ENCODE measurements around the gene NFIX. TPM values are rescaled to one million over a fixed set of nuclear protein-coding genes. Genes with fewer than 3 reads are reported as not detected.
A peak's percentile ranks its signal among the peaks of the same experiment; 100 is the strongest.

The NFIX gene
- total RNA-seq, 2 experiments from 2014 or later, result 3.0 to 3.3 TPM

GRCh38 chr19:13102666-13103580 lies 107.6 kb downstream of the NFIX start, which contains the start of gene LYL1:
TSS of gene LYL1 (minus strand) at chr19:13102858. CDS start at chr19:13101171, 1,687 bp downstream.
- Histone ChIP-seq H3K27me3 (ENCODE audit: control insufficient read depth in 1 of 2, insufficient read depth in 2 of 2, low read length in 2 of 2) (peaks cover under 1 to 5% of the 10 kb centered on the region in 2 experiments), H3K9me3 (ENCODE audit: control insufficient read depth in 1 of 2, insufficient read depth in 1 of 2, low read length in 2 of 2) (no peaks in the 10 kb centered on the region), H3K36me3 (ENCODE audit: insufficient read depth, low read length) (peaks cover 10% of the 10 kb centered on the region), H3K27ac (ENCODE audit: low read depth in 1 of 2, low read length in 2 of 2) (peak within 1 kb of the TSS; percentile 41 to 73), H3K4me3 (ENCODE audit: low read length) (peak within 1 kb of the TSS; percentile 67), H3K4me1 (ENCODE audit: insufficient read depth, low read length) (peaks cover 82% of the 10 kb centered on the region)
- ATAC-seq (ENCODE audit: poor library complexity) (no peak), DNase-seq (peak in 4 of 14 experiments; percentile 53 to 69 (median 56))
- Mint-ChIP-seq H3K27ac (peak within 1 kb of the TSS; percentile 76), H3K4me1 (ENCODE audit: low read depth) (peaks cover 51% of the 10 kb centered on the region), H3K9me3 (no peaks in the 10 kb centered on the region), H3K36me3 (ENCODE audit: low read depth) (peaks cover 10% of the 10 kb centered on the region), H3K27me3 (peaks cover 7% of the 10 kb centered on the region), H3K4me3 (peak within 1 kb of the TSS; percentile 83)
- CTCF ChIA-PET, result interaction anchor here (0.7 to 2.5 kb wide), 6 partner anchors 14 to 278 kb away, joined by 3 to 17 read pairs (median 4); partner anchors contain the start of genes NACC1 and TRMT1
- POLR2A ChIA-PET, result interaction anchor here (1.2 to 2.5 kb wide), 2 partner anchors 8 to 15 kb away, joined by 4 to 16 read pairs; partner anchors contain the start of gene NACC1
- TF ChIP-seq CTCF (IDR thresholded peaks at IDR 0.05), result no peak
- intact Hi-C loops (cut with DNase I, micrococcal nuclease), result no loop called here

- Histone ChIP-seq H3K4me1 (ENCODE audit: insufficient read depth, low read length) (peaks cover 74% of the 10 kb centered on the region), H3K27ac (ENCODE audit: low read depth in 1 of 2, low read length in 2 of 2) (peak overlapping the region; percentile 41 to 73), H3K36me3 (ENCODE audit: insufficient read depth, low read length) (peaks cover 10% of the 10 kb centered on the region), H3K27me3 (ENCODE audit: control insufficient read depth in 1 of 2, insufficient read depth in 2 of 2, low read length in 2 of 2) (peaks cover 0 to under 1% of the 10 kb centered on the region in 2 experiments), H3K4me3 (ENCODE audit: low read length) (peak overlapping the region; percentile 77), H3K9me3 (ENCODE audit: control insufficient read depth in 1 of 2, insufficient read depth in 1 of 2, low read length in 2 of 2) (no peaks in the 10 kb centered on the region)
- H3K27me3 Mint-ChIP-seq, result no peaks in the 10 kb centered on the region
- ChIA-PET POLR2A (interaction anchor here (0.7 to 3.5 kb wide), 13 partner anchors 9 to 321 kb away, joined by 3 to 34 read pairs (median 7); partner anchors contain the start of genes IER2, JUNB, NACC1 and STX10), CTCF (interaction anchor here (0.7 to 3.6 kb wide), 15 partner anchors 9 to 279 kb away, joined by 3 to 27 read pairs (median 6); partner anchors contain the start of genes IER2, NACC1, STX10 and TRMT1)
- DNase-seq, result no peak
- no peaks in the 10 kb centered on the region for H3K9me3 Mint-ChIP-seq
- intact Hi-C loops (cut with DNase I, micrococcal nuclease), result no loop called here
- ATAC-seq (ENCODE audit: poor library complexity), result no peak
- TF ChIP-seq CTCF (IDR thresholded peaks at IDR 0.05), result no peak
- H3K36me3 Mint-ChIP-seq (ENCODE audit: low read depth), result peaks cover 10% of the 10 kb centered on the region
- H3K4me3 Mint-ChIP-seq, result peak overlapping the region; percentile 93
- H3K27ac Mint-ChIP-seq, result peak overlapping the region; percentile 64
- H3K4me1 Mint-ChIP-seq (ENCODE audit: low read depth), result peaks cover 42% of the 10 kb centered on the region
Measured at GRCh38 chr19:13103581-13104359, 108.5 kb downstream of the NFIX start.

GRCh38 chr19:13104360-13104847 lies 109.1 kb downstream of the NFIX start:
- H3K27ac Mint-ChIP-seq, result peak overlapping the region; percentile 89
- ATAC-seq (ENCODE audit: poor library complexity), result peak; percentile 53
- H3K27ac ChIP-seq (ENCODE audit: low read depth in 1 of 2, low read length in 2 of 2), result peak overlapping the region; percentile 41 to 66
- peak; percentile 40 to 81 (median 59) for DNase-seq
- peaks cover 14% of the 10 kb centered on the region for H3K36me3 Mint-ChIP-seq (ENCODE audit: low read depth)
- H3K9me3 ChIP-seq (ENCODE audit: control insufficient read depth in 1 of 2, insufficient read depth in 1 of 2, low read length in 2 of 2), result no peaks in the 10 kb centered on the region
- H3K36me3 ChIP-seq (ENCODE audit: insufficient read depth, low read length), result peaks cover 14% of the 10 kb centered on the region
- no peaks in the 10 kb centered on the region for H3K9me3 Mint-ChIP-seq
- intact Hi-C loops (cut with DNase I, micrococcal nuclease), result no loop called here
- POLR2A ChIA-PET, result interaction anchor here (0.7 to 3.5 kb wide), 12 partner anchors 10 to 322 kb away, joined by 3 to 34 read pairs (median 8); partner anchors contain the start of genes IER2, JUNB, NACC1 and STX10
- peak overlapping the region; percentile 77 for H3K4me3 ChIP-seq (ENCODE audit: low read length)
- H3K4me1 Mint-ChIP-seq (ENCODE audit: low read depth), result peaks cover 38% of the 10 kb centered on the region
- peak; percentile 86 for TF ChIP-seq CTCF (IDR thresholded peaks at IDR 0.05)
- H3K4me1 ChIP-seq (ENCODE audit: insufficient read depth, low read length), result peaks cover 68% of the 10 kb centered on the region
- no peaks in the 10 kb centered on the region for H3K27me3 Mint-ChIP-seq
- CTCF ChIA-PET, result interaction anchor here (0.7 to 3.6 kb wide), 15 partner anchors 9 to 158 kb away, joined by 3 to 27 read pairs (median 6); partner anchors contain the start of genes IER2, NACC1, STX10 and TRMT1
- H3K4me3 Mint-ChIP-seq, result peak overlapping the region; percentile 93
- no peaks in the 10 kb centered on the region for H3K27me3 ChIP-seq (ENCODE audit: control insufficient read depth in 1 of 2, insufficient read depth in 2 of 2, low read length in 2 of 2)
